ENCODE data around the gene LAMB3. TPM values are rescaled to one million over a fixed set of nuclear protein-coding genes. Genes with fewer than 3 reads are reported as not detected.

The LAMB3 gene
- total RNA-seq, 1 experiment from 2014 or later: 0.28 TPM

DNA sequence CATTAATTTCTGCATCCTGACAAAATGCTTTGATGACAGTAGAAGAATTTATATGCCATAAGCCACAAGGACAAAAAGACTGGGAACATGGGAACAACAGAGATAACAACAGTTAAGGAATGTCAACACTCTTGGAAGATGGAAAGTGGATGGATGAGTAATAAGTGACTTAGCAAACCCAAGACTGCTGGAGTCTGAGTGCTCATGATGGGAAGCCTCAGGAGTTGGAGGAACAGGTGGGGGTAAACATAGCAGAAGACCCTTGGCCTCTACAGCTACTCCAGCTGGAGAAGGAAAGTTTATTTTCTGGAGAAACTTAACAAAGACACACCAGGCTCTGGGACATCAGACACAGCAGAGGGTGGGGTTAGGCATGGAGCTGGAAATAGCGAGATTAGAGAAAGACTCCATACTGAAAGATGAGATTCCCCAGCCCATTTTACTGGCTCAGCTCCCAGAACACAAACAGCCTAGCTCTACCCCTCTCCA is 36.6 kb upstream of the LAMB3 start:
- no peak overlapping the region for H3K4ac ChIP-seq (ENCODE audit: low read depth, low read length)
- no peak overlapping the region for H2AFZ ChIP-seq (ENCODE audit: low read length)
- no peak overlapping the region for H4K5ac ChIP-seq (ENCODE audit: insufficient read length, low read depth, low read length)
- no peaks in the 10 kb centered on the region for H3K9me3 Mint-ChIP-seq
- peaks cover 7% of the 10 kb centered on the region for H3K27me3 Mint-ChIP-seq (ENCODE audit: low read depth)
- H3K27ac Mint-ChIP-seq: no peak overlapping the region
- H2BK5ac ChIP-seq (ENCODE audit: insufficient read length, low read length): no peak overlapping the region
- no peaks in the 10 kb centered on the region for H4K20me1 ChIP-seq (ENCODE audit: control insufficient read depth, insufficient read depth, insufficient read length)
- no peak overlapping the region for H2BK20ac ChIP-seq (ENCODE audit: low read depth, low read length, poor library complexity, severe bottlenecking)
- no peaks in the 10 kb centered on the region for H3K79me2 ChIP-seq (ENCODE audit: insufficient read depth, low read length)
- H3K9me3 ChIP-seq (ENCODE audit: control insufficient read depth, low read depth, low read length): no peaks in the 10 kb centered on the region
- DNase-seq: no peak
- H4K8ac ChIP-seq (replicated peaks; ENCODE audit: insufficient read length, low read depth, low read length): no peak overlapping the region
- WGBS (ENCODE audit: extremely low coverage, insufficient read length, low lambda C conversion rate): no CpG with 5 or more reads among the region's 1 CpG
- no peaks in the 10 kb centered on the region; the same call in 1 of the 2 replicates for H3K27me3 ChIP-seq (ENCODE audit: insufficient read depth, low read length)
- no peak overlapping the region for H3T11ph ChIP-seq (ENCODE audit: low read length)
- H3K4me1 Mint-ChIP-seq: peaks cover 0 to 7% of the 10 kb centered on the region in 2 experiments; a peak in 2 of 4 replicates
- no peak overlapping the region for H3K18ac ChIP-seq (ENCODE audit: insufficient read length, low read depth, low read length)
- no peaks in the 10 kb centered on the region for H3K36me3 Mint-ChIP-seq (ENCODE audit: insufficient read depth in 1 of 3, low read depth in 3 of 3)
- H3K14ac ChIP-seq (ENCODE audit: insufficient read depth, low read length): no peak overlapping the region
- H2BK15ac ChIP-seq (ENCODE audit: low read depth, low read length): no peak overlapping the region
- H2BK12ac ChIP-seq (ENCODE audit: insufficient read length, low read depth, low read length): no peak overlapping the region
- no peak overlapping the region for H2BK120ac ChIP-seq (ENCODE audit: low read depth, low read length, poor library complexity, severe bottlenecking)
- H4K91ac ChIP-seq (ENCODE audit: insufficient read length, low read depth, low read length): no peak overlapping the region
- H3K4me3 Mint-ChIP-seq: no peak overlapping the region
- no peak overlapping the region for H2AK5ac ChIP-seq (ENCODE audit: insufficient read length, low read length)
- no peaks in the 10 kb centered on the region for H3K4me1 ChIP-seq (ENCODE audit: insufficient read depth, low read length)
- no peaks in the 10 kb centered on the region for H3K23me2 ChIP-seq (ENCODE audit: insufficient read length, low read depth, low read length, poor library complexity, severe bottlenecking)
- no peak overlapping the region for H3K9ac ChIP-seq (ENCODE audit: extremely low read depth, insufficient read length, low read length)
- H3K23ac ChIP-seq (ENCODE audit: insufficient read length, low read depth, low read length): no peak overlapping the region
- no peak overlapping the region for H3K56ac ChIP-seq (ENCODE audit: insufficient read length, low read depth, low read length)
- H3K79me1 ChIP-seq (ENCODE audit: insufficient read depth, low read depth, low read length, poor library complexity, severe bottlenecking): no peaks in the 10 kb centered on the region
- H3K4me2 ChIP-seq (ENCODE audit: insufficient read depth, insufficient read length, low read length): no peak overlapping the region
- H3K27ac ChIP-seq (ENCODE audit: insufficient read length, low read depth, low read length): no peak overlapping the region
- TF ChIP-seq, protein P1, sequence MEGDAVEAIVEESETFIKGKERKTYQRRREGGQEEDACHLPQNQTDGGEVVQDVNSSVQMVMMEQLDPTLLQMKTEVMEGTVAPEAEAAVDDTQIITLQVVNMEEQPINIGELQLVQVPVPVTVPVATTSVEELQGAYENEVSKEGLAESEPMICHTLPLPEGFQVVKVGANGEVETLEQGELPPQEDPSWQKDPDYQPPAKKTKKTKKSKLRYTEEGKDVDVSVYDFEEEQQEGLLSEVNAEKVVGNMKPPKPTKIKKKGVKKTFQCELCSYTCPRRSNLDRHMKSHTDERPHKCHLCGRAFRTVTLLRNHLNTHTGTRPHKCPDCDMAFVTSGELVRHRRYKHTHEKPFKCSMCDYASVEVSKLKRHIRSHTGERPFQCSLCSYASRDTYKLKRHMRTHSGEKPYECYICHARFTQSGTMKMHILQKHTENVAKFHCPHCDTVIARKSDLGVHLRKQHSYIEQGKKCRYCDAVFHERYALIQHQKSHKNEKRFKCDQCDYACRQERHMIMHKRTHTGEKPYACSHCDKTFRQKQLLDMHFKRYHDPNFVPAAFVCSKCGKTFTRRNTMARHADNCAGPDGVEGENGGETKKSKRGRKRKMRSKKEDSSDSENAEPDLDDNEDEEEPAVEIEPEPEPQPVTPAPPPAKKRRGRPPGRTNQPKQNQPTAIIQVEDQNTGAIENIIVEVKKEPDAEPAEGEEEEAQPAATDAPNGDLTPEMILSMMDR (conservative IDR thresholded peaks at IDR 0.05): no peak
